SU-DHL-6 (cell line): Measurements from ENCODE around the gene SYNJ2.

ENCODE experiments used
- H2AFZ ChIP-seq: fragments of 200-600 bp; sonication (generic); 2 replicates; pipeline ENCODE4 v1.6.1; 2014; ENCODE audit warnings: low read depth, mild to moderate bottlenecking, moderate library complexity, mixed read lengths, antibody characterized with exemption, low read length; ENCODE audit not compliant: severe bottlenecking
- H3F3A ChIP-seq: fragments of 200-600 bp; shearing (Covaris generic); 2 replicates; pipeline ENCODE4 v1.6.0; 2016; ENCODE audit warnings: antibody characterized with exemption, mild to moderate bottlenecking; ENCODE audit not compliant: insufficient read depth
- H3K27ac ChIP-seq: fragments of 200-600 bp; sonication (generic); 2 replicates; pipeline ENCODE4 v1.5.1; 2016; ENCODE audit warnings: low read depth, mild to moderate bottlenecking, low read length, moderate library complexity, mixed read lengths
- H3K27me3 ChIP-seq: fragments of 200-600 bp; sonication (generic), shearing (Covaris generic); 2 replicates; pipeline ENCODE4 v1.6.0; 2014; ENCODE audit warnings: mild to moderate bottlenecking, low read length
- H3K36me3 ChIP-seq: fragments of 200-600 bp; sonication (generic); 2 replicates; pipeline ENCODE4 v1.6.1; 2014; ENCODE audit warnings: mild to moderate bottlenecking, low read length, mixed read lengths
- H3K4me2 ChIP-seq: fragments of 300-600, 200-600 bp; shearing (Covaris generic), sonication (generic); 2 replicates; pipeline ENCODE4 v1.6.0; 2014; ENCODE audit warnings: low read length, low read depth, mild to moderate bottlenecking; ENCODE audit not compliant: poor library complexity, severe bottlenecking
- H3K4me3 ChIP-seq: fragments of 200-600 bp; sonication (generic); 2 replicates; pipeline ENCODE4 v1.5.1; 2014; ENCODE audit warnings: antibody characterized with exemption, low read length, mild to moderate bottlenecking, mixed read lengths; ENCODE audit not compliant: insufficient read depth, poor library complexity, severe bottlenecking
- H3K79me2 ChIP-seq: fragments of 200-600 bp; sonication (generic); 2 replicates; pipeline ENCODE4 v1.6.1; 2014; ENCODE audit warnings: mild to moderate bottlenecking, low read length, moderate library complexity; ENCODE audit not compliant: insufficient read depth
- H3K9ac ChIP-seq: fragments of 200-600 bp; sonication (generic); 2 replicates; pipeline ENCODE4 v1.7.0; 2014; ENCODE audit warnings: mild to moderate bottlenecking, low read length
- H3K9me2 ChIP-seq: fragments of 200-600 bp; sonication (generic); replicated peaks from 2 replicates; pipeline ENCODE4 v1.6.1; 2014; ENCODE audit warnings: low read length; ENCODE audit not compliant: insufficient read depth
- H3K9me3 ChIP-seq: fragments of 200-600 bp; sonication (generic); 2 replicates; pipeline ENCODE4 v1.6.1; 2014; ENCODE audit warnings: low read length, mixed read lengths; ENCODE audit not compliant: insufficient read depth
- H4K20me1 ChIP-seq: fragments of 200-600 bp; sonication (generic); 2 replicates; pipeline ENCODE4 v1.6.1; 2014; ENCODE audit warnings: low read depth, mild to moderate bottlenecking, antibody characterized with exemption, low read length, moderate library complexity, mixed read lengths
- CTCF ChIP-seq: fragments of 200-600 bp; sonication (generic); IDR thresholded peaks from one replicate; pipeline ENCODE4 v1.5.1; 2017; ENCODE audit warnings: antibody characterized with exemption, mild to moderate bottlenecking, low read length, moderate library complexity; ENCODE audit not compliant: insufficient read depth, poor library complexity, severe bottlenecking
- EZH2phosphoT487 ChIP-seq: fragments of 200-600 bp; sonication (generic), shearing (Covaris generic); conservative IDR thresholded peaks from 2 replicates; pipeline ENCODE4 v1.6.1; 2018; ENCODE audit warnings: mild to moderate bottlenecking, antibody characterized with exemption, low read length, moderate library complexity, mixed read lengths

Gene SYNJ2

DNA sequence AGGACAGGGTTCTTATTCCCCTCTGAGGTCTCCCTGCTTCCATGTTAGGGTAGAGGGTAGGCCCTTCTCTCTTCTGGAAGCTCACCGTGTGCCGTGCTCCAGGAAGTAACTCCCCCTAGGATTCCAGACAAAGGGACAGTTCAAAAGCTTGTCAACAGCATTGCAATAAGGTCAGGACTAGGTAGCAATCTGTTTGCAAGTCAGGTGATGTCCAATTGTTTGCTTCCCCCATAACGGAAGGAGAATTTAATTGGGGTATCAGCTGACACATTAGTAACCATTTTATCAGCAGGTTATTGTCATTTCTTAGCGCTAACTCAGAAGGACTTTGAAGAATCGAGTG, 41.9 kb downstream of the SYNJ2 start:
- TF ChIP-seq CTCF (no peak), EZH2phosphoT487 (no peak)
- Histone ChIP-seq H3K4me2 (no peak overlapping the region), H3K79me2 (no peaks in the 10 kb centered on the region), H3K4me3 (no peak overlapping the region), H3K27me3 (no peaks in the 10 kb centered on the region), H2AFZ (no peak overlapping the region), H3K9ac (no peak overlapping the region), H3K9me2 (no peaks in the 10 kb centered on the region), H4K20me1 (no peaks in the 10 kb centered on the region), H3K36me3 (no peaks in the 10 kb centered on the region), H3F3A (no peaks in the 10 kb centered on the region), H3K9me3 (no peaks in the 10 kb centered on the region), H3K27ac (no peak overlapping the region)

DNA sequence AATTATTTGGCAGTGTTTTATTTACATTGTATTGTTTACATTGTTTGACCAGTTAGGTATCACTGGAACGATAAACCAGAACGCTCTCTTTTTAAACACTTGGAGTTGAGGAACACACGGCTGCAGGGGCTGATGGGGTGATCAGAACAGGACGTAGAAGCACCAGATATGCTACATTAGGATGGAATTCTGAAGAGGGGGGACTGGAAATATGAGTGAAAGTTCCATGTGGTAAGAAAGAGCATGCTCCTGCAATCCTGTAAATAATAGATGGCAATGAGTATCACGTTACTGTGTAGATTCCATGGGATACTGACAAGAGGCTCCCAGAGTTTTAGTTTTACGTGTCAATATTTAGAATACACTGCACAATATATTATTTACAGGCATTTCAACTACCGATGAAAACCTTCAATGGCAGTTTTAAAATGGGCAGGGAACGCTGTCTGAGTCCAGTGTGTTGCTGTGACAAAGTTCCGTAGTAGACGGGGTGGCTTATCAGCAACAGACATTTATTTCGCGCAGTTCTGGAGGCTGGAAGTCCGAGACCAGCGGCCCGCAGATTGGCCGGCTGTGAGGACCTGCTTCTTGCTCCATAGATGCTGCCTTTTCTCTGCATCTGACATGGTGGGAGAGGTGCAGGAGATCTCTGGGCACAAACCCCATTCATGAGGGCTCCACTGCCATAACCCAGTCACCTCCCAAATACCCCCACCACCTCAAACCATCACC, 43.1 kb downstream of the SYNJ2 start:
- Histone ChIP-seq H3K79me2 (no peaks in the 10 kb centered on the region), H3K9me2 (no peaks in the 10 kb centered on the region), H3F3A (no peaks in the 10 kb centered on the region), H3K36me3 (no peaks in the 10 kb centered on the region), H3K4me3 (no peak overlapping the region), H3K27ac (no peak overlapping the region), H4K20me1 (no peaks in the 10 kb centered on the region), H3K9ac (no peak overlapping the region), H3K4me2 (no peak overlapping the region), H2AFZ (no peak overlapping the region), H3K9me3 (no peaks in the 10 kb centered on the region), H3K27me3 (no peaks in the 10 kb centered on the region)
- TF ChIP-seq CTCF = no peak
- TF ChIP-seq EZH2phosphoT487 = no peak

DNA sequence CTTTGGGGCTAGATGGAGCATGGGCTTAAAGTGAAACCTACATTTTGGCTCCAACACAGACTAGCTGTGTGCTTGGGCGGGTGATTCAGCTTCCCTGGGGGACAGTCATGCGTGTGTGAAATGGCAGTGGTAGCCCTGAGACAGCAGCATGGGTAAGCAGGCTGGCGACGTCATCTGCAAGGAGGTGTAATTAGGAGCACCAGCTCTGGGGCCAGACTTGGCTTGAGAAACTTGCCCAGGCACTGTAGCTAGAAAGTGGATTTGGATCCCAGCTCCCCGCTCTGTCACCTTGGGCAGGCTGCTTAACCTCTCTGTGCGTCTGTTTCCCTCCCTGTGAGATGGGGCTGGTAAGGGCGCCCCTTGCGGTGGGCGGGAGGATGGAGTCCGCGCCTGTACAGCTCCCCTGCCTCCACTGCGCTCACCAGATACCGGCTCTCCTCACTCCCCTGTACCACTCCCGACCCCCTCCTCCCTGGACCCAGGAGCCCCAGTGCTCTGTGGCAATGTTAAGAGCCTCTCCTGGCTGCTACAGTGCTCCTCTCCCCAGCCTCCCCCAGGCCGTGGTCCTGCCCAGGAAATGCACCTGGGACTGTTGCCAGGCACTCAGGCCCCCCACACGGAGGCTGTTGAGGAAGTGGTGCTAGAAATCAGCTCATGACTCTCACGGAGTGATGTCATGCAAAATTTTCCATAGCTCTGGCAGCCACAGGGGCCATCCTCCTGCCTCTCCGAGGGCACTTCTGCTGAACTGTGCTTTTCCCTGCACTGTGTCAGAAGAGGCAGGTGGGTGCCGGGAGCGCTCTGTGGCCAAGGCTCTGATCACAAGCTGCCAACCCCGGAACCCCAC, 44.6 kb downstream of the SYNJ2 start:
- no peak overlapping the region for H3K4me2 ChIP-seq
- no peaks in the 10 kb centered on the region for H4K20me1 ChIP-seq
- no peak overlapping the region for H3K4me3 ChIP-seq
- no peak overlapping the region for H2AFZ ChIP-seq
- TF ChIP-seq EZH2phosphoT487 (no peak), CTCF (peak; percentile 85)
- no peaks in the 10 kb centered on the region for H3K9me2 ChIP-seq
- no peaks in the 10 kb centered on the region for H3K79me2 ChIP-seq
- H3K9ac ChIP-seq = no peak overlapping the region
- no peaks in the 10 kb centered on the region for H3K36me3 ChIP-seq
- H3K27ac ChIP-seq = no peak overlapping the region
- no peaks in the 10 kb centered on the region for H3K9me3 ChIP-seq
- no peaks in the 10 kb centered on the region for H3K27me3 ChIP-seq
- H3F3A ChIP-seq = no peaks in the 10 kb centered on the region
